ENCODE measurements around the gene CRIP1.

CRIP1 gene

DNA sequence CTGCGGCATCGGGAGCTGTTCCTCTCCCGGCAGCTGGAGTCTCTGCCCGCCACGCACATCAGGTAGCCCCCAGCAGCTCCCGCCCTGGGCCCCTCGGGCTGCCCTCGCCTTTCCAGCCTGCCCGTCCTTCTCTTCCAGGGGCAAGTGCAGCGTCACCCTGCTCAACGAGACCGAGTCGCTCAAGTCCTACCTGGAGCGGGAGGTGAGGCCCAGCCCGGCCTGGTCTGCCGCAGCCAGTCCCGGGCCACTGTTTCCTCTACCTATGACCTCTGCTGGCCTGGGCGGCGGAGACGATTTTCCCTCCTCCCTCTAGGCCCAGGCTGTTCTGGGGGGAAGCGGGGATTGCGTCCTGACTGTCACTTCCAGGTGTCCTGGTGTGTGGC, 36.6 kb upstream of the CRIP1 start:
- in situ Hi-C loops (cut with HindIII; ENCODE audit: low pct_ligation_motif_present, low sequenced_read_pairs): no loop called here
- DNase-seq: no peak
- Histone ChIP-seq H3K27me3 (replicated peaks) (no peaks in the 10 kb centered on the region), H3K4me3 (ENCODE audit: low read depth, low read length) (no peak overlapping the region), H3K27ac (no peak overlapping the region), H3K36me3 (replicated peaks) (peaks cover 42% of the 10 kb centered on the region)
- no peak for TF ChIP-seq CTCF (IDR thresholded peaks at IDR 0.05; ENCODE audit: low read depth, low read length, missing control alignments)

DNA sequence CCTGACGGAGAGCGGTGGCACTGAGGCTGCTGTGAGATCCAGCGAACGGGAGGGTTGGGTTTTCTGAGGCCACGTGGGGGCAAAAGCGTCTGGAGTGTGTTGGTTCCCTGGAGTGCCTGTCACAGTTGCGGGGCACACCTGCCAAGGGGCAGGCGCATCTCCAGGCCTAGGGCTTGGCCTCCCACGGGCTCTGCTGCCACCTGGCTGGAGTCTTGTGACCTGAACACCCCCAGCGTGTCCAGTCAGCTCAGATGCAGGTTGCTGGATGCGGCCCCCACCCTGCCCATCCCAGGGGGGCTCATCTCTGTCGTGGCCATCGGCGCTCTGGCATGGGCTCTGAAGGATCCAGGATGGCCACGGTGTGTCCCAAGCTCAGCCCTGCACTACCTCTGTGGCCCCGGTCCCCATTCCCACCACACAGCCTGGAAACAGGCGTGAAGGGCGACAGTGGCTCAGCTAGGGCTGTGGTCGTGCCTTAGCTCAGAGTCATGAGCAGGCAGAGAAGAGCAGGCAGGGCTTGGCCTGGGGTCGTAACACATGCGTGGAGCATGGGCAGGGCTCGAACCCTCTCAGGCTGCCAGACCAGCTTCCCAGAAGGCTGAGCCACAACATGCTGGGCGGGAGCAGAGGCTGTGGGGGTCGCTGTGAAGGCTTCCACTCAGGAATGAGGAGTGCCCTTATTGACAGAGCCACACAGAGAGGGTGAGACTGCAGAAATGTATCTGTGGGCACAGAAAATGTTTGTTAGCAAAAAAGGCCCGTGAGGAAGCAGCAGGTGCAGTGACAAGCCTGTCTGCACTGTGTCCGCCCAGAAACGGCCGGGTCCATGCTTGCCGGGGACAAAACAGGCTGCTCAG, 35.6 kb upstream of the CRIP1 start:
- no peak for DNase-seq
- TF ChIP-seq CTCF (IDR thresholded peaks at IDR 0.05; ENCODE audit: low read depth, low read length, missing control alignments): no peak
- Histone ChIP-seq H3K27me3 (replicated peaks) (no peaks in the 10 kb centered on the region), H3K36me3 (replicated peaks) (peaks cover 51% of the 10 kb centered on the region), H3K27ac (no peak overlapping the region), H3K4me3 (ENCODE audit: low read depth, low read length) (no peak overlapping the region)
- in situ Hi-C loops (cut with HindIII; ENCODE audit: low pct_ligation_motif_present, low sequenced_read_pairs): no loop called here

DNA sequence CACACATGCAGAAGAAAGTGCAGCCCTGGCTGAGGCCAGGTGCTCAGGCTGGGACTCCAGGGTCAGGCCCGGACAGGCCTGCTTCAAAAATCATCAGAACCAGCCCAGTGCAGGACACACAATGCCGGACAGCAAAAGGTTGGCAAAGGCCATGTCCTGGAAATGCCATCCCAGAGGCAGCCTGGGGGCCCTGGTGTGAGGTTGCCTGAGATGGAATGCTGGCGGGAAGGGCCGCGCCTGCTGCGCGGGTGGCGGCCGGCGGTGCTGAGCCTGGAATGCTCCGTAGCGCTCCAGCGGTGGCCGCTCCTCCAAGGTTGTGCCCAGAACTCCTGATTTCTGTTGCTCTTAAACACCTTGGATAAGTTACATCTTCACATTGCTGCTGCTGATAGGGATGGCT, 33.7 kb upstream of the CRIP1 start:
- Histone ChIP-seq H3K27me3 (replicated peaks) (no peaks in the 10 kb centered on the region), H3K36me3 (replicated peaks) (peaks cover 53% of the 10 kb centered on the region), H3K27ac (no peak overlapping the region), H3K4me3 (ENCODE audit: low read depth, low read length) (no peak overlapping the region)
- no peak for DNase-seq
- in situ Hi-C loops (cut with HindIII; ENCODE audit: low pct_ligation_motif_present, low sequenced_read_pairs): no loop called here
- no peak for TF ChIP-seq CTCF (IDR thresholded peaks at IDR 0.05; ENCODE audit: low read depth, low read length, missing control alignments)

- in situ Hi-C loops (cut with HindIII; ENCODE audit: low pct_ligation_motif_present, low sequenced_read_pairs): no loop called here
- peaks cover 57% of the 10 kb centered on the region for H3K36me3 ChIP-seq (replicated peaks)
- H3K4me3 ChIP-seq (ENCODE audit: low read depth, low read length): no peak overlapping the region
- no peak for DNase-seq
- H3K27me3 ChIP-seq (replicated peaks): no peaks in the 10 kb centered on the region
- no peak overlapping the region for H3K27ac ChIP-seq
- TF ChIP-seq CTCF (IDR thresholded peaks at IDR 0.05; ENCODE audit: low read depth, low read length, missing control alignments): no peak
These were observed 32.8 kb upstream of the CRIP1 start for GRCh38 chr14:105453847-105454246.

DNA sequence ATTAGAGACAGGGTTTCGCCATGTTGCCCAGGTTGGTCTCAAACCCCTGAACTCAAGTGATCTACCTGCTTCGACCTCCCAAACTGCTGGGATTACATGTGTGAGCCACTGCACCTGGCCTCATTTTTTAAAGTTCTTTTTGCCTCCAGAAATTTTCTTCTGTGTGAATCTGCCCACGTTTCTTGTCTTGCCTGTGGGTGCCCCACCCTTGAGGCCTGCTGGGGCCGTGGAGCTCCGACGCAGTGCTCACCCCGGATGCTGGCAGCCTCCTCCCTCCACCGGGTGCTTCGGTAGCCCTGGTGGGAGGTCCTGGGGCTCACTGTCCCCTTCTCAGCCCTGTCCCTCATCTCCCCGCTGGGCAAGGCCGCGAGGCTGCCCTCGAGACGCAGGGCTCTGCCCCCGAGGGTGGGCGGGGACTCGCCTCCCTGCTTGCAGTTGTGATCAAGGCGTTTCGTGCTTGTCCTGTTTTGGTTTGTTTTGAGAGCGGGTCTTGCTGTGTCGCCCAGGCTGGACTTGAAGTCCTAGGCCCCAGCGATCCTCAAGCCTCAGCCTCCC, 31.5 kb upstream of the CRIP1 start:
- Histone ChIP-seq H3K27ac (no peak overlapping the region), H3K36me3 (replicated peaks) (peaks cover 48% of the 10 kb centered on the region), H3K27me3 (replicated peaks) (no peaks in the 10 kb centered on the region), H3K4me3 (ENCODE audit: low read depth, low read length) (no peak overlapping the region)
- in situ Hi-C loops (cut with HindIII; ENCODE audit: low pct_ligation_motif_present, low sequenced_read_pairs): no loop called here
- no peak for DNase-seq
- no peak for TF ChIP-seq CTCF (IDR thresholded peaks at IDR 0.05; ENCODE audit: low read depth, low read length, missing control alignments)

Measured in brain microvascular endothelial cell (primary cell).